A549 (cell line): ENCODE measurements around the gene IRF2BPL.

ENCODE experiments used
- CEBPB ChIP-seq, 2 experiments: fragments of >200 bp in 1 of 2; sonication (Bioruptor Twin) in 1 of 2; formaldehyde crosslinking in 1 of 2; IDR thresholded peaks; 2 replicates each; pipeline ENCODE4 v1.6.1; 2012 to 2016
- CTCF ChIP-seq: fragments of >200 bp; sonication (Bioruptor Twin); formaldehyde crosslinking; IDR thresholded peaks from 3 replicates; pipeline ENCODE4 v1.5.1; 2016
- MAX ChIP-seq: IDR thresholded peaks from 2 replicates; pipeline ENCODE4 v1.6.1; 2012
- MAZ ChIP-seq: fragments of 150-350 bp; IDR thresholded peaks from 2 replicates; pipeline ENCODE4 v1.6.1; 2014; ENCODE audit warnings: antibody characterized with exemption, low read depth, low read length, borderline replicate concordance
- NR3C1 ChIP-seq: fragments of >200 bp; sonication (Bioruptor Twin); formaldehyde crosslinking; IDR thresholded peaks from 3 replicates; pipeline ENCODE4 v1.6.1; 2017
- POLR2A ChIP-seq: IDR thresholded peaks from 2 replicates; pipeline ENCODE4 v1.6.1; 2012; ENCODE audit warnings: mild to moderate bottlenecking, low read length
- POLR2AphosphoS2 ChIP-seq: conservative IDR thresholded peaks from 2 replicates; pipeline ENCODE4 v1.6.1; 2012; ENCODE audit warnings: low read length, improper control_type of control experiment, inconsistent platforms
- SMC3 ChIP-seq: fragments of >200 bp; sonication (Bioruptor Twin); formaldehyde crosslinking; IDR thresholded peaks from 3 replicates; pipeline ENCODE4 v1.6.1; 2018; ENCODE audit warnings: inconsistent platforms
- ZFP36 ChIP-seq: fragments of 450-650 bp; IDR thresholded peaks from 2 replicates; pipeline ENCODE4 v1.6.1; 2014; ENCODE audit warnings: borderline replicate concordance; ENCODE audit not compliant: partially characterized antibody
- ZNF302 ChIP-seq: fragments of 250-450 bp; sonication (Bioruptor Pico); IDR thresholded peaks from 2 replicates; pipeline ENCODE4 v1.9.0; 2021; ENCODE audit warnings: inconsistent platforms, mild to moderate bottlenecking, moderate library complexity

GRCh38 chr14:77036484-77037214 lies 8.1 kb upstream of the IRF2BPL start:
- TF ChIP-seq CEBPB (IDR thresholded peaks at IDR 0.05) (no peak), CTCF (no peak), POLR2A (no peak), MAZ (no peak), NR3C1 (no peak), ZNF302 (no peak), MAX (no peak), POLR2AphosphoS2 (no peak), SMC3 (no peak), ZFP36 (no peak)
